Neuronal stem cell (in vitro differentiated cells): Measurements from ENCODE around the gene KRT73.

Experiments
- DNase-seq: peaks from one replicate; pipeline ENCODE4 v3.0.0-alpha.2; 2013; ENCODE audit warnings: low spot score
- H2AFZ ChIP-seq: one replicate; pipeline ENCODE4 v1.6.1; 2013; ENCODE audit warnings: mild to moderate bottlenecking, low read length, inconsistent platforms
- H2AK5ac ChIP-seq: 2 replicates; pipeline ENCODE4 v1.6.1; 2013; ENCODE audit warnings: low read depth, mild to moderate bottlenecking, inconsistent platforms, low read length, moderate library complexity, mixed read lengths
- H2BK120ac ChIP-seq: 2 replicates; pipeline ENCODE4 v1.6.1; 2013; ENCODE audit warnings: low read depth, mild to moderate bottlenecking, inconsistent platforms, low read length, moderate library complexity, mixed read lengths
- H2BK12ac ChIP-seq: one replicate; pipeline ENCODE4 v1.6.1; 2013; ENCODE audit warnings: low read length, inconsistent platforms
- H2BK15ac ChIP-seq: 2 replicates; pipeline ENCODE4 v1.6.1; 2013; ENCODE audit warnings: mild to moderate bottlenecking, low read length, inconsistent platforms, mixed read lengths
- H2BK5ac ChIP-seq: one replicate; pipeline ENCODE4 v1.6.1; 2013; ENCODE audit warnings: inconsistent platforms, mild to moderate bottlenecking, low read length, moderate library complexity
- H3K14ac ChIP-seq: one replicate; pipeline ENCODE4 v1.6.1; 2013; ENCODE audit warnings: low read length, inconsistent platforms
- H3K18ac ChIP-seq: 2 replicates; pipeline ENCODE4 v1.6.1; 2013; ENCODE audit warnings: low read length, inconsistent platforms
- H3K23ac ChIP-seq: 2 replicates; pipeline ENCODE4 v1.6.1; 2013; ENCODE audit warnings: low read depth, mild to moderate bottlenecking, mixed read lengths, low read length, inconsistent platforms; ENCODE audit not compliant: poor library complexity
- H3K27ac ChIP-seq: replicated peaks from 3 replicates; pipeline ENCODE4 v1.5.1; 2013; ENCODE audit warnings: low read length, inconsistent platforms
- H3K27me3 ChIP-seq, 3 experiments: 2 replicates each; pipeline ENCODE4 v1.6.1; 2013; ENCODE audit warnings: low read length in 3 of 3, mild to moderate bottlenecking in 2 of 3, inconsistent platforms in 1 of 3, low read depth in 1 of 3, mixed read lengths in 1 of 3, moderate library complexity in 1 of 3; ENCODE audit not compliant: control insufficient read depth in 3 of 3, insufficient read depth in 3 of 3
- H3K36me3 ChIP-seq, 2 donors: replicated peaks in 1 of 2; 2 replicates each; pipeline ENCODE4 v1.6.1; 2013; ENCODE audit warnings: low read length in 2 of 2; ENCODE audit not compliant: control insufficient read depth in 2 of 2, insufficient read depth in 2 of 2
- H3K4ac ChIP-seq: 2 replicates; pipeline ENCODE4 v1.6.1; 2013; ENCODE audit warnings: inconsistent platforms, mild to moderate bottlenecking, low read length, moderate library complexity
- H3K4me1 ChIP-seq, 2 donors: 1 replicate in 1 of 2; 2 replicates in 1 of 2; pipeline ENCODE4 v1.6.1; 2013; ENCODE audit warnings: low read length in 2 of 2, low read depth in 1 of 2; ENCODE audit not compliant: control insufficient read depth in 2 of 2, insufficient read depth in 1 of 2
- H3K4me2 ChIP-seq: one replicate; pipeline ENCODE4 v1.6.1; 2013; ENCODE audit warnings: mild to moderate bottlenecking, low read length, inconsistent platforms; ENCODE audit not compliant: insufficient read depth, poor library complexity, severe bottlenecking
- H3K4me3 ChIP-seq, 2 donors: 2 replicates each; pipeline ENCODE4 v1.5.1; 2013; ENCODE audit warnings: low read length in 2 of 2, mild to moderate bottlenecking in 2 of 2, inconsistent platforms in 1 of 2, moderate library complexity in 1 of 2
- H3K79me1 ChIP-seq: one replicate; pipeline ENCODE4 v1.6.1; 2013; ENCODE audit warnings: low read depth, mild to moderate bottlenecking, inconsistent platforms, low read length, moderate library complexity
- H3K9ac ChIP-seq: one replicate; pipeline ENCODE4 v1.6.1; 2013; ENCODE audit warnings: mild to moderate bottlenecking, low read depth, low read length, inconsistent platforms; ENCODE audit not compliant: poor library complexity
- H3K9me3 ChIP-seq, 2 donors: replicated peaks in 1 of 2; 2 replicates each; pipeline versions ENCODE3 to v1.6.1; 2013; ENCODE audit warnings: low read length in 2 of 2, mild to moderate bottlenecking in 2 of 2, inconsistent platforms in 1 of 2, low read depth in 1 of 2, mixed read lengths in 1 of 2, moderate library complexity in 1 of 2; ENCODE audit not compliant: control insufficient read depth in 2 of 2, insufficient read depth in 1 of 2
- H4K8ac ChIP-seq: one replicate; pipeline ENCODE4 v1.6.1; 2013; ENCODE audit warnings: low read depth, mild to moderate bottlenecking, inconsistent platforms, low read length, moderate library complexity
- H4K91ac ChIP-seq: one replicate; pipeline ENCODE4 v1.6.1; 2013; ENCODE audit warnings: low read length, low read depth, mild to moderate bottlenecking, inconsistent platforms; ENCODE audit not compliant: poor library complexity
- WGBS, 2 donors: extraction: QIAGEN DNeasy Blood & Tissue Kit; methylation state at CpG; one replicate each; pipeline ENCODE4 v1.1.7; 2013; ENCODE audit warnings: missing lambda C conversion rate in 2 of 2, mixed read lengths in 1 of 2; ENCODE audit not compliant: insufficient read length in 2 of 2, insufficient replicate concordance in 1 of 2; ENCODE audit errors: extremely low coverage in 2 of 2; 5-methylcytosine and 5-hydroxymethylcytosine counted together

The KRT73 gene

GRCh38 chr12:52630008-52630500 lies 11.7 kb upstream of the KRT73 start:
- H2BK15ac ChIP-seq = peak overlapping the region; percentile 54

GRCh38 chr12:52629281-52630007 lies 11.1 kb upstream of the KRT73 start:
- Histone ChIP-seq H3K4me1 (peaks cover 0 to 7% of the 10 kb centered on the region in 2 donors), H3K4me3 (no peak overlapping the region), H4K8ac (no peak overlapping the region), H3K9me3 (no peaks in the 10 kb centered on the region), H3K27me3 (peaks cover 0 to 9% (median 0%) of the 10 kb centered on the region in 3 experiments), H3K23ac (no peak overlapping the region), H2BK5ac (peak overlapping the region; percentile 79), H3K27ac (no peak overlapping the region), H2BK120ac (no peak overlapping the region), H2BK12ac (no peak overlapping the region), H3K36me3 (no peaks in the 10 kb centered on the region), H2AFZ (no peak overlapping the region), H3K4ac (no peak overlapping the region), H3K18ac (peak overlapping the region; percentile 44), H3K9ac (no peak overlapping the region), H2BK15ac (peak overlapping the region; percentile 54), H2AK5ac (peak overlapping the region; percentile 70), H3K4me2 (no peak overlapping the region), H3K14ac (no peak overlapping the region), H4K91ac (no peak overlapping the region), H3K79me1 (no peaks in the 10 kb centered on the region)
- WGBS, 2 donors = no CpG with 5 or more reads among the region's 12 CpGs
- no peak for DNase-seq

More at GRCh38 chr12:52630008-52630500, 11.7 kb upstream of the KRT73 start:
- H3K4me2 ChIP-seq = no peak overlapping the region
- H2AK5ac ChIP-seq = peak overlapping the region; percentile 3
- no peaks in the 10 kb centered on the region for H3K79me1 ChIP-seq
- no peak for DNase-seq
- H3K36me3 ChIP-seq = no peaks in the 10 kb centered on the region
- H3K27me3 ChIP-seq = peaks cover 0 to 9% (median 0%) of the 10 kb centered on the region in 3 experiments
- H2BK12ac ChIP-seq = peak overlapping the region; percentile 41
- H4K8ac ChIP-seq = no peak overlapping the region
- H2AFZ ChIP-seq = no peak overlapping the region
- H2BK120ac ChIP-seq = no peak overlapping the region
- H3K23ac ChIP-seq = peak overlapping the region; percentile 52
- H3K18ac ChIP-seq = no peak overlapping the region
- no peak overlapping the region for H3K27ac ChIP-seq
- no peak overlapping the region for H3K14ac ChIP-seq
- peak overlapping the region; percentile 75 for H3K9ac ChIP-seq
- no peak overlapping the region for H3K4me3 ChIP-seq
- WGBS, 2 donors = no CpG with 5 or more reads among the region's 7 CpGs
- H3K4me1 ChIP-seq = peaks cover 0 to 7% of the 10 kb centered on the region in 2 donors
- H2BK5ac ChIP-seq = peak overlapping the region; percentile 17
- no peak overlapping the region for H4K91ac ChIP-seq
- H3K4ac ChIP-seq = no peak overlapping the region
- no peaks in the 10 kb centered on the region for H3K9me3 ChIP-seq

DNA sequence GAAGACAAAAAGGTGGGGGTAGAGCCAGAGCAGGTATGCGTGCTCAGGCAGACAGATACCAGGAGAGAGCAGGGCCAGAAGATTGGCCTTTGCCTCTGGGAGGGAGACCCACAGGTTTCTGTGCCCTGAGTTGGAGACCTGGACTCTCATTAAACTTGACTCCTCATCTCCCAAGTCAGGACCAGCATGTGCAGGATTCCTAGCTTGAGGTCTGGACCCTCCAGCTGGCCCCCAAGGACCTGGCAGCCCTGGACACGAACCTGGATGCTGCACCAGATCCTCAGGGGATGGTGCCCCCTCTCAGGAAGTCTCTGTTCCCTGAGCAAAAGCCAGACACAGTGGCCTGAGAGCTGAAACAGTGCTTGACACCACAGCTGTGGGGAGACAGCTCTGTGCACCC lies 10.5 kb upstream of the KRT73 start:
- Histone ChIP-seq H2BK5ac (peak overlapping the region; percentile 79), H2BK15ac (no peak overlapping the region), H3K79me1 (no peaks in the 10 kb centered on the region), H2AK5ac (peak overlapping the region; percentile 70), H2AFZ (no peak overlapping the region), H3K14ac (no peak overlapping the region), H2BK12ac (no peak overlapping the region), H3K9ac (no peak overlapping the region), H3K27ac (no peak overlapping the region), H3K18ac (peak overlapping the region; percentile 44), H3K9me3 (no peaks in the 10 kb centered on the region), H3K27me3 (peaks cover 0 to 4% (median 0%) of the 10 kb centered on the region in 3 experiments), H3K4ac (no peak overlapping the region), H3K4me3 (no peak overlapping the region), H3K4me1 (peaks cover 0 to 7% of the 10 kb centered on the region in 2 donors), H3K23ac (peak overlapping the region; percentile 50), H4K8ac (no peak overlapping the region), H3K4me2 (no peak overlapping the region), H4K91ac (no peak overlapping the region), H3K36me3 (no peaks in the 10 kb centered on the region), H2BK120ac (no peak overlapping the region)
- no peak for DNase-seq
- no CpG with 5 or more reads among the region's 2 CpGs for WGBS, 2 donors

- Histone ChIP-seq H2BK12ac (no peak overlapping the region), H3K9ac (no peak overlapping the region), H3K23ac (no peak overlapping the region), H2BK5ac (no peak overlapping the region), H3K27ac (no peak overlapping the region), H2AFZ (no peak overlapping the region), H3K4me1 (peaks cover 0 to 7% of the 10 kb centered on the region in 2 donors), H3K4ac (no peak overlapping the region), H3K4me2 (no peak overlapping the region), H3K4me3 (no peak overlapping the region), H3K36me3 (no peaks in the 10 kb centered on the region), H3K9me3 (no peaks in the 10 kb centered on the region), H3K18ac (no peak overlapping the region), H2AK5ac (no peak overlapping the region), H2BK15ac (no peak overlapping the region), H4K8ac (no peak overlapping the region), H2BK120ac (no peak overlapping the region), H3K79me1 (no peaks in the 10 kb centered on the region), H3K27me3 (peaks cover 0 to 3% (median 0%) of the 10 kb centered on the region in 3 experiments), H4K91ac (no peak overlapping the region), H3K14ac (no peak overlapping the region)
- DNase-seq = no peak
- WGBS, 2 donors = no CpG with 5 or more reads among the region's 4 CpGs
These were observed 9.8 kb upstream of the KRT73 start for GRCh38 chr12:52628111-52628507.
